Hepatocyte (in vitro differentiated cells): ENCODE measurements around the gene FLRT1.

ENCODE experiments used
- CTCF ChIP-seq: fragments of 200-600 bp; sonication (generic); IDR thresholded peaks from 2 replicates; pipeline ENCODE4 v1.5.1; 2016; ENCODE audit warnings: antibody characterized with exemption, mild to moderate bottlenecking; ENCODE audit not compliant: poor library complexity
- EZH2 ChIP-seq: fragments of 200-600 bp; sonication (generic); IDR thresholded peaks from 2 replicates; pipeline ENCODE4 v1.6.1; 2016; ENCODE audit warnings: antibody characterized with exemption, mild to moderate bottlenecking, borderline replicate concordance

- no peak for TF ChIP-seq CTCF
- no peak for TF ChIP-seq EZH2
Measured at GRCh38 chr11:64070314-64070681, 34.6 kb downstream of the FLRT1 start.
